HUES64 (cell line): ENCODE data around the gene CDH6.
A peak's percentile ranks its signal among the peaks of the same experiment; 100 is the strongest.
"Not testable (repeated sequence)": the region's sequence is repeated elsewhere in the genome, so short reads cannot be mapped to it uniquely, and the experiment has no call there.

Source experiments
- H3K27ac ChIP-seq: 2 replicates; pipeline ENCODE4 v1.7.0; 2013; ENCODE audit warnings: low read depth, low read length, inconsistent platforms
- H3K27me3 ChIP-seq: 2 replicates; pipeline ENCODE4 v1.6.1; 2013; ENCODE audit warnings: mild to moderate bottlenecking, low read length; ENCODE audit not compliant: insufficient read depth
- H3K36me3 ChIP-seq: 2 replicates; pipeline ENCODE4 v1.6.1; 2013; ENCODE audit warnings: mild to moderate bottlenecking, low read length; ENCODE audit not compliant: insufficient read depth
- H3K4me1 ChIP-seq: 2 replicates; pipeline ENCODE4 v1.6.1; 2013; ENCODE audit warnings: mild to moderate bottlenecking, low read length, moderate library complexity; ENCODE audit not compliant: insufficient read depth
- H3K4me3 ChIP-seq: 2 replicates; pipeline ENCODE4 v1.5.1; 2013; ENCODE audit warnings: mild to moderate bottlenecking, low read length, moderate library complexity
- H3K9ac ChIP-seq: 2 replicates; pipeline ENCODE4 v1.6.1; 2013; ENCODE audit warnings: mild to moderate bottlenecking, low read depth, low read length
- H3K9me3 ChIP-seq: 2 replicates; pipeline ENCODE4 v1.6.1; 2013; ENCODE audit warnings: low read depth, low read length; ENCODE audit not compliant: insufficient read depth
- WGBS: fragments of 150-250, 120-280 bp; methylation state at CpG from one replicate; pipeline ENCODE4 v1.1.7; 2013; ENCODE audit warnings: missing lambda C conversion rate; 5-methylcytosine and 5-hydroxymethylcytosine counted together

Gene CDH6

DNA sequence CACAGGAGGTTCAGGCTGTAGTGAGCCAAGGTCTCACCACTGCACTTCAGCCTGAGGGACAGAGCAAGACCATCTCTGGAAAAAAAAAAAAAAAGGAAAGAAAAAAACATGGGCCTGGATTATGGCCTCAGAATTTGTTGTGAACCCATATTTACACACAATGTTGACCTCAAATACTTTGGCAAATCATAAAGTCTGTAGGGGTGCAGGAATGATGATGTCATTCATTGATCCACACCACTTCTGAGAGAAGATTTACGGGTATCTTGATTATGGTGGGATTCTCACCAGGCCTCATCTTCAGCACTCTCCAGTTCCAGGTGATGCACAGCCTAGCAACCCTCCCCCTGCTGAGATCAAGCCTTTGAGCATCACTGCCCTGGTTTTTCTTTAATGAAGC is 156.9 kb downstream of the CDH6 start:
- no peaks in the 10 kb centered on the region for H3K27me3 ChIP-seq
- no peak overlapping the region for H3K9ac ChIP-seq
- H3K4me3 ChIP-seq: no peak overlapping the region
- H3K9me3 ChIP-seq: no peaks in the 10 kb centered on the region
- 100% methylated on average over 1 of the region's 1 CpG for WGBS
- H3K4me1 ChIP-seq: no peaks in the 10 kb centered on the region
- no peak overlapping the region for H3K27ac ChIP-seq
- H3K36me3 ChIP-seq: no peaks in the 10 kb centered on the region

DNA sequence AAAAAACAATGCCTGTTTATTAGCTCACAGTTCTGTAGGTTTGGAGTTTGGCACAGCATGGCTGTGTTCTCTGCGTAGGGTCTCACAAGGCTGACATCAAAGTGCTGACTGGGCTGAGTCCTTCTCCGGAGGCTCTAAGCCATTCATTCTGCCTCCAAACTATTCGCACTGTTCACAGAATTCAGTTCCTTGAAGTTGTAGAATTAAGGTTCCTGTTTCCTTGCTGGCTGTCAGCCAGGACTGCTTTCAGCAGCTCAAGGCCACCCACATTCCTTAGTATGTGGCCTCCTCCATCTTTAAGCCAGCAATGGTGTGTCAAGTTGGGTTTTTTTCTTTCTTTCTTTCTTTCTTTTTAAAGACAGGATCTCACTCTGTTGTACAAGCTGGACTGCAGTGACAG is 161.9 kb downstream of the CDH6 start:
- Histone ChIP-seq H3K9me3 (no peaks in the 10 kb centered on the region), H3K36me3 (no peaks in the 10 kb centered on the region), H3K9ac (no peak overlapping the region), H3K27ac (no peak overlapping the region), H3K27me3 (no peaks in the 10 kb centered on the region), H3K4me3 (no peak overlapping the region), H3K4me1 (no peaks in the 10 kb centered on the region)
- 100% methylated on average over 3 of the region's 3 CpGs for WGBS

DNA sequence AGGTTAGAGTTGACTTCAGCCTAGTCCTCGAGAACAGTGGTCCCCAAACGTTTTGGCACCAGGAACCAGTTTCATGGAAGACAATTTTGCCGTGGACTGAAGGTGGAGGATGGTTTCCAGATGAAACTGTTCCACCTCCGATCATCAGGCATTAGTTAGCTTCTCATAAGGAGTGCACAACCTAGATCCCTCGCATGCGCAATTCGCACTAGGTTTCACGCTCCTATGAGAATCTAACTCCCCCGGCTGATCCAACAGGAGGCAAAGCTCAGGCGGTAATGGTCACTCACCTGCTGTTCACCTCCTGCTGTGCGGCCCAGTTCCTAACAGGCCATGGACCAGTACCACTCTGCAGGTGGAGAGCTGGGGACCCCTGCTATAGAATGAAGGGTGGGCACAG is 163.6 kb downstream of the CDH6 start:
- no peak overlapping the region for H3K27ac ChIP-seq
- no peak overlapping the region for H3K4me3 ChIP-seq
- H3K4me1 ChIP-seq: no peaks in the 10 kb centered on the region; the same call in 1 of the 2 replicates
- H3K36me3 ChIP-seq: no peaks in the 10 kb centered on the region
- no peak overlapping the region for H3K9ac ChIP-seq
- H3K9me3 ChIP-seq: no peaks in the 10 kb centered on the region
- H3K27me3 ChIP-seq: no peaks in the 10 kb centered on the region
- WGBS: 93% methylated on average over 11 of the region's 11 CpGs

DNA sequence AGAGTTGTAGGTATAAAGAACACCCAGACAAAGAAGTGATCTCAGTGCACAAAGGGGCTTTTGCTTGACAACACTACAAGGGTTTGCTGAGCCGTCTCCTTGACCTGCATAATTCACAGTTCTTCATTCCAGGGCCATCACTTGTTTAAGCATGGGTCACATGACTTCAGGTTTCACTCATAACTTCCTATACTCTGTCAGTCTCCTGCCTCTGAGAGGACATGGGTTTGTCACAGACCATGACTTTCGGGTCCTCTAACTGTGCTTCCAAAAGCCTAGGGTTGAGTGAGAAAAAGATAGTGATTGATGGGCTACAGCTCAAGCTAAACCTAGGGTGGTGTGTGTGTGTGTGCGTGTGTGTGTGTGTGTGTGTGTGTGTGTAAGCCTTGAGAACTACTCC is 166.4 kb downstream of the CDH6 start:
- WGBS: 90% methylated on average over 2 of the region's 3 CpGs

DNA sequence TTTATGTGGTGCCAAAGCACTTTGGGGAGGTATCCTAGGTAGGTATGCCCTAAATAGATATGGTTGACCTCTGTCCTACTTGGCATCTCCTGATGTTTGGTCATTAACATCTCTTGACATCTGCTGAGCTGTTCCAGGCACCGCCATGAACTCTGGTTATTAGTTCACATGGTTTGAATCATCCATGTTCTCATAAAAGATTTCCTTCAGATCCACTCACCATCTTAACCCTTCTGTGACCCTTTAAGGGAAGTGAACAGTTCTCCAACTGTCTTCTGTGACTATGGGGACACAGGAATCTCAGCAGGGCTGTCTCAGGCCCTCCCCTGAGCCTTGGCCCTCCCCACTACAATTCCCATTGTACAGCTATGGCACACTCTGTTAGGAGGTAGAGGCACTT is 167.7 kb downstream of the CDH6 start:
- no peak overlapping the region for H3K4me3 ChIP-seq
- H3K27ac ChIP-seq: no peak overlapping the region
- no peak overlapping the region for H3K9ac ChIP-seq
- H3K27me3 ChIP-seq: no peaks in the 10 kb centered on the region
- H3K4me1 ChIP-seq: no peaks in the 10 kb centered on the region; the same call in 1 of the 2 replicates
- H3K9me3 ChIP-seq: no peaks in the 10 kb centered on the region
- H3K36me3 ChIP-seq: no peaks in the 10 kb centered on the region
- 91% methylated on average over 1 of the region's 1 CpG for WGBS

More for the DNA sequence above, 166.4 kb downstream of the CDH6 start:
- Histone ChIP-seq H3K27me3 (no peaks in the 10 kb centered on the region), H3K4me3 (no peak overlapping the region), H3K4me1 (no peaks in the 10 kb centered on the region; the same call in 1 of the 2 replicates), H3K9me3 (no peaks in the 10 kb centered on the region), H3K36me3 (no peaks in the 10 kb centered on the region), H3K9ac (no peak overlapping the region), H3K27ac (no peak overlapping the region)

DNA sequence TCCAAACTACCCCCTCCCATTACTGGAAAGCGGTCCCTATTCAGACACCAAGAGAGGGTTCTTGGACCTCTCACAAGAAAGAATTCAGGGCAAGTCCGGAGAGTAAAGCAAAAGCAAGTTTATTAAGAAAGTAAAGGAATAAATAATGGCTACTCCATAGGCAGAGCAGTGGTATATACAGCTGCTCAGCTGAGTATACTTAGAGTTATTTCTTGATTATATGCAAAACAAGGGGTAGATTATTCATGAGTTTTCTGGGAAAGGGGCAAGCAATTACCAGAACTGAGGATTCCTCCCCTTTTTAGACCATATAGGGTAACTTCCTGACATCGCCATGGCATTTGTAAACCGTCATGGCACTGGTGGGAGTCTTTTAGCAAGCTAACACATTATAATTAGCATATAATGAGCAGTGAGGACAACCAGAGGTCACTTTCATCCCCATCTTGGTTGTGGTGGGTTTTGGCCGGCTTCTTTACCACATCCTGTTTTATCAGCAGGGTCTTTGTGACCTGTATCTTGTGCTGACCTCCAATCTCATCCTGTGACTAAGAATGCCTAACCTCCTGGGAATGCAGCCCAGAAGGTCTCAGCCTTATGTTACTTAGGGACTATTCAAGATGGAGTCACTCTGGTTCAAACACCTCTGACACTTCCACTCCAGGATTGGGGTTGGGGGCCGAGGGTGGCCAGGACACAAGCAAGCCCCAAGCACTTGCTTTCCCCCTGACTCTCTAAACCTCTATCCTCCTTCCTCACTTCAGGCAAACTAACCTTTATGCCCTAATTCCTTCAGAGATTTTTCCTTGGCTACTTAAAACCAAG is 168.4 kb downstream of the CDH6 start:
- H3K36me3 ChIP-seq, H3K9me3 ChIP-seq, H3K4me1 ChIP-seq, H3K4me3 ChIP-seq, H3K9ac ChIP-seq, H3K27me3 ChIP-seq: not testable (repeated sequence)
- WGBS: 80% methylated on average over 5 of the region's 6 CpGs
- peak overlapping the region; percentile 83; the same call in 1 of the 2 replicates for H3K27ac ChIP-seq

DNA sequence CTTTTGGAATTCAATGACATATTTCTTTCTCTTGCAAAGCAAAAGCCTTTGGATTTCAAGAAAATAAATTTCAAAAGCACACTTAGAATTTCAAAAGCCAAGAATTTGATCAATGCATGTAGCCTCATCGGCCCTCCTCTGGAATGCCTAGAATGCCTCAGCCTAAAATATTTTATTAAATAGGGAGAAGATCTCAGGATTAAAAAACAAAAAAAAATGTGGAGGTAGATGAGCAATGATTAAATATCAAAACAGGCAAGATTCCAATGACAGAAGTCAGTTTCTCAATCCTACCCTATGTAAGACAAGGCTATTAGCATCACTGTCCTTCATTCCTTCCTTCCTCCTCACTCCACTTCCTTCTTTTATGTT is 169.0 kb downstream of the CDH6 start:
- Histone ChIP-seq H3K9ac (no peak overlapping the region), H3K4me3 (no peak overlapping the region), H3K9me3 (no peaks in the 10 kb centered on the region), H3K4me1 (no peaks in the 10 kb centered on the region; the same call in 1 of the 2 replicates), H3K27ac (peak overlapping the region; percentile 83; the same call in 1 of the 2 replicates), H3K36me3 (no peaks in the 10 kb centered on the region), H3K27me3 (no peaks in the 10 kb centered on the region)
- WGBS: 60% methylated on average over 1 of the region's 1 CpG

DNA sequence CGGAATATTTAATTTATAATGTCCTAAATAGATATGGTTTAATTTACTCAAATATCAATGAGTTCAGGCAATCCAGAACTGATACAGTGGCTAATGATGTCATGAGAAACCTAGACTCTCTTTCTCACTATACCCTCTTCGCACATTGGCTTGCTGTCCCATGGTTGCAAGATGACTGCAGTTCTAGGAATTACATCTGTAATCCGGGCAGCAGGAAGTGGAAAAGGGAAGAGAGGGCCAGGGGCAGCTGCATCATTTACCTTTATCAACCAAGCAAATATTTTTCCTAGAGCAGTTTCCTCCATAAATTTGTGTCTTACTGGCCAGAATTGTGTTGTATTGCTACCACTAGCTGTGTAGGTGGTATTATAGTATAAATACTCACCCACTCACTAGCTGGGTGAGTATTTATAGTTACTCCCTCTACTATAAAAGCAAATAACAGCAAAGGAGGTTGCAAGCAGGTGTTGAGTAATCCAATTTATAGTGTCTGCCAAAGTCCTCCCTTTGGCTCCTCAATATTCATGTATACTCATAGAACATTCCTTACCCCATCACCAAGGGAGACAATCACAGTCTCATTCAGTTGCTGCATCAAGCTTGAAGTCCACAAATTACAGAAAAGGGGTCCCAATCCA is 169.6 kb downstream of the CDH6 start:
- Histone ChIP-seq H3K9me3 (no peaks in the 10 kb centered on the region), H3K36me3 (no peaks in the 10 kb centered on the region), H3K9ac (no peak overlapping the region), H3K4me1 (no peaks in the 10 kb centered on the region; the same call in 1 of the 2 replicates), H3K4me3 (no peak overlapping the region), H3K27ac (peak overlapping the region; percentile 57; the same call in 1 of the 2 replicates), H3K27me3 (no peaks in the 10 kb centered on the region)
- 100% methylated on average over 2 of the region's 3 CpGs for whole genome bisulfite sequencing

DNA sequence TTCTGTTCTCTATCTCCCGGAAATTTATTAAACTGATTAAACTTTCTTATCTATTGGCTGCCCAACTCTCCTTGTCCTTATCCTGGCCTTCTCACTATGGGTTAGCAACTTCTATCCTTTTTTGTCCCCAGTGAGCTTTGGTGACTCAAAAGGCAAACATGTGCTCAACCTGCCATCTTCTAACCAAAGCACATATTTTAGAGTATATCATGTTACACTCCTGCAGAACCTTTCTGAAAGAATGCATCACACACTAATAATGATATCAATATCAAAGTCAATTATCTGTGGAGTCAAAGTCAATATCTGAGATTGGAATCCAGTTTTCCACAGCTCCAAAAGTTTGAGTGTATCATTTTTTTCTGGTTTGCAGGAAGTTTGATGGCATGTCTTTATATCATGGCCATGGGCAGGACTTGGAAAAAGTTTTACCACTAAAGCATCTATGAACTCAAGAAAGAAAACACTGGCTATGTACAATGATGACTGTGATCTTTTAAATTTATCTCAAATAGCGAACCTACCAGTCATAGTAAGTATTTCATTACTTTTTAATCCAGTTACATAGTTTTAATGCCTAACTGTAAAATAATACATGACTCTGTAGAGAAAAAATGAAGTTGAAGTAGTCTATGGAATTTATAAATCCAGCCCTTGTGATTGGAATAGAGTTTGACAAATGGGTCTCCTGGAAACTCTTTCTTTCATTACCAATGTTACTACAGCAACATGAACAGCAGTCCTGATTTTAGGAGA is 171.6 kb downstream of the CDH6 start:
- H3K4me1 ChIP-seq: no peaks in the 10 kb centered on the region; the same call in 1 of the 2 replicates
- no peaks in the 10 kb centered on the region for H3K36me3 ChIP-seq
- H3K9me3 ChIP-seq: no peaks in the 10 kb centered on the region
- no peak overlapping the region for H3K27ac ChIP-seq
- no peak overlapping the region for H3K9ac ChIP-seq
- no peak overlapping the region for H3K4me3 ChIP-seq
- no peaks in the 10 kb centered on the region for H3K27me3 ChIP-seq
- WGBS: 96% methylated on average over 1 of the region's 2 CpGs

DNA sequence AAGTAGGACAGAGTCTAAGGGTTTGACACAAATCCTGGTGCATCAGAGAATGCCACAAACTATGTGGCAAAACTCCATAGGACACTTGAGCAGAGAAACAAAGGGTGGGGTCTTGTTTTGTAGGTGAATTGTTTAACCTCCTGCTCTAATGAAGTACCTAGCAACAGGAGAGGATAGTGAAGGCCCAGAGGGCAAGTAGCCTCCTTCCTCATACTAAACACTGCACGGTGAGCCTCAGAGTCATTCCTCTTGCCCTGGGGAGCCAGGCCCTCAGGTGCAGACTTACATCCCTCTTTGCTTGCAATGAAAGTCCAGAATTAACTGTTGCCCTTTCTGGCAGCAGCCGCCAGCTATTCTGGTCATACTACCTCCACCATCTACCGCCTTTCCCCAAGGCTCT is 172.3 kb downstream of the CDH6 start:
- Histone ChIP-seq H3K27me3 (no peaks in the 10 kb centered on the region), H3K9ac (no peak overlapping the region), H3K36me3 (no peaks in the 10 kb centered on the region), H3K4me3 (no peak overlapping the region), H3K27ac (no peak overlapping the region), H3K9me3 (no peaks in the 10 kb centered on the region), H3K4me1 (no peaks in the 10 kb centered on the region; the same call in 1 of the 2 replicates)
- WGBS: 87% methylated on average over 3 of the region's 3 CpGs

DNA sequence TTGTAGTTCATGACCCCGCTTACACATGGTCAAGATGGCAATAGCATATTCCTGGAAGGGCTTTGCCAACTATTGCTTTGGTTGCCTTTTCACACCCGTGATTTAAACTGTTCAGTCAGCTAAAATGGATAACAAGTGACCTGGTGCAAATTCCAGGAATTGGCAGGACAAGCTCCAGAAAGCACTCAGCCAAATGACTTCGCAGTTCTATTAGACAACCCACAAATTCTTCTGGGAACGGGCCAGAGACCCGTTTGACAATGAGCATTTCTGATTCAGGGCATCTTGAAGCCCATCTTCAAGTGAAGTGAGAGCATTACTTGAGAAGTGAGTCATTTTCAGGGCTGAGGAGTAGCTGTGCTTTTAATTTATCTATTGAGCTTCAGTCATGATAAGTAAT is 173.5 kb downstream of the CDH6 start:
- Histone ChIP-seq H3K27ac (no peak overlapping the region), H3K27me3 (no peaks in the 10 kb centered on the region), H3K4me1 (no peaks in the 10 kb centered on the region; the same call in 1 of the 2 replicates), H3K4me3 (no peak overlapping the region), H3K9ac (no peak overlapping the region), H3K9me3 (no peaks in the 10 kb centered on the region), H3K36me3 (no peaks in the 10 kb centered on the region)
- WGBS: 90% methylated on average over 5 of the region's 5 CpGs
